HCEC 1CT (cell line): Measurements from ENCODE around the gene ADAT3.
"Not testable (repeated sequence)": the region's sequence is repeated elsewhere in the genome, so short reads cannot be mapped to it uniquely, and the experiment has no call there.

Experiments
- DNase-seq: peaks from one replicate; pipeline ENCODE4 v3.0.0-alpha.2; 2017

Gene ADAT3

GRCh38 chr19:1884291-1884718 is 20.9 kb upstream of the ADAT3 start:
- DNase-seq, result no peak

DNA sequence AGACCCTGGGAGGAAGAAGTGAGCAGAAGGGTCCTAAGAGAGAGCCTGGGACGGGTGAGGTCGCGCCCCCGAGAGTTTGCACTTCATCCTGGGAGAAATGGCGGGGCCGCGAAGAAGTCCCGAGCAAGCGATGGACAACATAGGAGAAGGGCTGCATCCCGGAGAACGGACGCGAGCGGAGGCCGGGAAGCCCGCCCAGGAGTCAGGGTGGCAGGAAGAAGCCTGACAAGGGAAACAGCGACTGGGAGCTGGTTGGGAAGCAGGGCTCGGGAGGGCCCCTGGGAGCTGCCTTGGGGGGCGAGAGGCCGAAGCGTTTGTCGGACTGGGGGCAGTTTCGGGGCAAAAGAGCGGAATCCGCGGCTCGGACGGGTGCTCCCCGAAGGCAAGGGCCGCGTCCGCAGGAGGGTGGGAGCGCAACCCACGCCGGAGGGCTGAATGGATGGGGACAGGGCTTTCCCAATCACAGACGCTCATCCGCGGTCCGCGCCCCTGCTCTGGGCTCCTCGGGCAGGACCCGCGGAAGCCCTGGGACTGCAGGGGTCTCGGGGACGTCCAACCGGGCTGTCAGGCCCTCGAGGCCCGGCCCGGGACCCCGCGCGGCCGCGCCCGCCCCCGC is 20.4 kb upstream of the ADAT3 start:
- DNase-seq, result peak; percentile 25

DNA sequence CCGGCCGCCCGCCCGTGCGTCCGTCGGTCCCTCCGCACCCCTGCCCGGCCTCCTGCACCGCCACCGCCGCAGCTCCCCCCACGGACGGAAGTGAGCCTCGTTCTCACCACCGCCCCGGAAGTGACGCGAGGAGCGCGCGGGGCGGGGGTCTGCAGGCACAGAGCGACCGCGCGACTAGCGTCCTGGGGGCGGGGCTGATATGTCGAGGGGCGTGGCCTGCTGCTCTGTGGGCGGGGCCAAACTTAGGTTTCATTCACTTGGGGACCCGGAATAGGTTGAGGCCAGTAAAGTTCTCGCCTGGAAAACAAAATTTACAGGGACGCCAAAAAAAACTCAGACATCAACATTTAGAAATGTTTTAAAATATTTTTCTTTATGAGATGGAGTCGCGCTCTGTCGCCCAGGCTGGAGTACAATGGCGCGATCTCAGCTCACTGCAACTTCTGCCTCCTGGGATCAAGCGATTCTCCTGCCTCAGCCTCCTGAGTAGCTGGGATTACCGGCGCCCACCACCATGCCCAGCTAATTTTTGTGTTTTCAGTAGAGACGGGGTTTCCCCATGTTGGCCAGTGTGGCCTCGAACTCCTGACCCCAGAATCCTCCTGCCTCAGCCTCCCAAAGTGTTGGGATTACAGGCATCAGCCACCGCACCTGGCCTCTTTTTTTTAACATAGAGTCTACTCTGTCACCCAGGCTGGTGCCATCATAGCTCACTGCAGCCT is 19.6 kb upstream of the ADAT3 start, which contains the start of gene ABHD17A:
TSS of gene ABHD17A (minus strand) at position 99 of the 722 bp plus-strand sequence. CDS start 3,930 bp downstream, outside the sequence.
- DNase-seq, result peak; percentile 88

DNA sequence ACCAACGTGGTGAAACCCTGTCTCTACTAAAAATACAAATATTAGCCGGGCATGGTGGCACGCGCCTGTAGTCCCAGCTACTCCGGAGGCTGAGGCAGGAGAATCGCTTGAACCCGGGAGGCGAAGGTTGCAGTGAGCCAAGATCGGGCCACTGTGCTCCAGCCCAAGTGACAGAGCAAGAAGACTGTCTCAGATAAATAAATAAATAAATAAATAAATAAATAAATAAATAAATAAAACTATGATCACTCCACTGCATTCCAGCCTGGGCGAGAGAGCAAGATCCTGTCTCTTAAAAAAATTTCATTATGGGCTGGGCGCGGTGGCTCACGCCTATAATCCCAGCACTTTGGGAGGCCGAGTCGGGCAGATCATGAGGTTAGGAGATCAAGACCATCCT is 18.8 kb upstream of the ADAT3 start:
- not testable (repeated sequence) for DNase-seq

DNA sequence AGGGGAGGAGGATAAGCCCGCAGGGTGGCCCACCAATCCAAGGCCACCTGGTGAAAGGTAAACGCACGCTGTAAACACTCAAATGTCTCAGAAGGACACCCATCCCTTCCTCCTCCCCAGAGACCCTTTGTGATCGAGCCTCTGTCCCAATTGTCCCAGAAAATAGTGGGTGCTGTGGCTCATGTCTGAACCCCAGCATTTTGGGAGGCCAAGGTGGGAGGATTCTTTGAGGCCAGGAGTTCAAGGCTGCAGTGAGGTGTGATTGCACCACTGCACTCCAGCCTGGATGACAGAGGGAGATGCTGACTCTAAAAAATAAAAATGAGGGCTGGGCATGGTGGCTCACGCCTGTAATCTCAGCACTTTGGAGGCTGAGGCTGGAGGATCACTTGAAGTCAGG is 16.8 kb upstream of the ADAT3 start:
- no peak for DNase-seq

DNA sequence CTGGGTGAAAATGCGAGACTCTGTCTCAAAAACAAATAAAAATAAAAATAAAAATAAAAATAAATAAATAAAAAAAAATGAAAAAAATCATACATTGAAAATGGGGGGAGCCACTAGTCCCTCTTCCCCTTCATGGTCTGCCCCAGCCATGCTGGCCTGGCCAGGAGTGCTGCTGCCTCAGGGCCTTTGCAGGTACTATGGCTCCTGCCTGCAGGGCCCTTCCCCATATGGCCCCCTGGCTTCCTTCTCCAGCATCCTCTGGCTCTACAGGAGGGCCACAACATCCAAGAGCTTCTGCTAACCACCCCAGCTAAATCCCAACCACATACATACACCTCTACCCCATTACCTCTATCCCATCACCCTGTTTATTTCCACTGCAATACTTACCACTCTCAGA is 15.3 kb upstream of the ADAT3 start:
- DNase-seq, result no peak

DNA sequence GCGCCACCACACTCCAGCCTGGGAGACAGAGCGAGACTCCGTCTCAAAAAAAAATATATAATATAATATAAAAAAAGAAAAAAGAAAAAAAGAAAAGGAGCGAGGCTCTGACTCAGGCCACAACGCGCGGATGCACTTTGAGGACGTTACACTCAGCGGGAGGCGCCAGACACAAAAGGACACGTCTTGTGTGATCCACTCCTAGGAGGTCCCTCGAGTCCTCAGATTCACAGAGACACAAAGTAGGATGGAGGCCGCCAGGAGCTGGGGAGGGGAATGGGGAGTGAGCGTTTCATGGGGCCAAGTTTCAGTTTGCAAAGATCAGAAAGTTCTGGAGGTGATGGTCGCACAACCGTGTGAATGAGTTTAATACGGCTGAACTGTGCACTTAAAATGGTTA is 11.4 kb upstream of the ADAT3 start:
- DNase-seq, result no peak

GRCh38 chr19:1896508-1896907 is 8.7 kb upstream of the ADAT3 start:
- no peak for DNase-seq

DNA sequence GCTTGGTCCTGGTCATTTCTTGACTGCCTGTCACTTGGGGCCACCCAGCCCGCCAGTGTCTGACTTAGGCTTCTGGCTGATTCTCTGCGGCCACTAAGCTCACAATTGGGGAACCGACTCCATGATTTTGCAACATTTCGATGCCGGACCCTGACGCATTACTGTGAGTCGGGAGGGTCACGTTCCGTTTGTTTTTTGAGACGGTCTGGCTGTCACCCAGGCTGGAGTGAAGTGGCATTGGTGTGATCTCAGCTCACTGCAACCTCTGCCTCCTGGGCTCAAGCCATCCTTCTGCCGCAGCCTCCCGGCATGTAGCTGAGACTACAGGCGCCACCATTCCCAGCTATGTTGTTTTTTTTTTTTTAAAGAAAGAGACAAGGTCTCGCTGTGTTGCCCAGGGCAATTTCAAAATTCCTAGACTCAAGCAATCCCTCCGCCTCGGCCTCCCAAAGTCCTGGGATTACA is 3.2 kb upstream of the ADAT3 start:
- DNase-seq, result no peak

- DNase-seq, result no peak
Observed at GRCh38 chr19:1902923-1903322, 2.3 kb upstream of the ADAT3 start.

GRCh38 chr19:1904860-1905109 is 414 bp upstream of the ADAT3 start:
- no peak for DNase-seq

GRCh38 chr19:1905863-1906375 is 720 bp downstream of the ADAT3 start:
- DNase-seq, result no peak

GRCh38 chr19:1906985-1907562 is 1.9 kb downstream of the ADAT3 start:
- no peak for DNase-seq

DNA sequence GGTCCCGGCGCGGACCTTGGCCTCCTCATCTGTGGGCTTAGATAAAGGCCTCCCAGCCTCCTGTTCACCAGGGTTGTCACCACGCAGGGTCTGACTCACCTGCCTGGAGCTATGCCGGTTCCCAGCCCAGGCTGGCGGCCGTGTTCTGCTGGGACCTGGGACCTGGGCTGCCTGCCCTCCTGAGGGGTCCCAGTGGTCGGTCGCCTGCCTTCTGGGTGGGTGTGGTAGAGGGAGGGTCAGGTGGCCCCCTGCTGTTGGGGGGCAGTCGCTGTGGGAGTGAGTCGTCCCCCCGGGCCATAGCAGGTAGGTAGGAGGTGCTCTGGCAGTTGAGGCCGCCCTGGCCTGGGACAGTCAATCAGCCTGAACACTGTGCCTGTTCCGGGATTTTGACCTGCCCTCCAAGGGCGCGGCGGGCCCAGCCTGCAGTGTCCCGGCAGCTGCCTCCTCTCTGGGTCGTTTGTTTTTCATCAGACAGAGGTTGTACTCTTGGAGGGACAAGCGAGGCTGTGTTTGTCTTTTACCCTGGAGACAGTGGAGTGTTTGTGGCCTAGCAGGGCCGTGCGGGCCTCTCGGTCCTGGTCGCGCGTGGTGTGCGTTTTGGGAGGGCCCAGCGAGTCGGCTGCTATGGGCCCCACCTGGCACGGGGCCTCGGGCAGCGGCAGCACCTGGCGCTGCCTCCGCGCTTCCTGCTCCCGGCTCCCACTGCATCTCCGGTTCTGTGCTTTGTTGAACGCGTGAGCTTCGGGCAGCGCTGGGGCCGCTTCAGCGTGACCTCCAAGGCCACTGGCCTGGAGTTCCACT is 2.6 kb downstream of the ADAT3 start:
- no peak for DNase-seq

- DNase-seq, result no peak
Observed at GRCh38 chr19:1908364-1908678, 3.1 kb downstream of the ADAT3 start.

GRCh38 chr19:1909761-1910080 is 4.5 kb downstream of the ADAT3 start:
- no peak for DNase-seq

DNA sequence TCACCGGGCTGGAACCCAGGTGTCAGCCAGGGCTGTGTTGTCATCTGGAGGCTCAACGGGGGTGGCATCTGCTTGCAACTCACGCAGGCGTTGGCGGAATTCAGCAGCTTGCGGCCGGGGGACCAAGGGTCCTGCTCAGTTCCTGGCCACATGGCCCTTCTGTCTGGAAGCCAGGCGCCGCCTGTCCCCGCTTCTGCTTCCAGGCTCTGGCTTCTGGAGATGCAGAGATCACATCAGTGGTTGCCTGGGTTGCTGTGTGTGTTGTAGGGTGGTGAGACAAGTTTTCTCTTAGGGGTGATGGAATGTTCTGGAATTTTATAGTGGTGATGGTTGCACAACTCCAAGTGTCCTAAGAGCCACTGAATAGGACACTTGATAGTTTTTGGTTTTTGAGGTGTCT is 5.0 kb downstream of the ADAT3 start:
- no peak for DNase-seq

DNA sequence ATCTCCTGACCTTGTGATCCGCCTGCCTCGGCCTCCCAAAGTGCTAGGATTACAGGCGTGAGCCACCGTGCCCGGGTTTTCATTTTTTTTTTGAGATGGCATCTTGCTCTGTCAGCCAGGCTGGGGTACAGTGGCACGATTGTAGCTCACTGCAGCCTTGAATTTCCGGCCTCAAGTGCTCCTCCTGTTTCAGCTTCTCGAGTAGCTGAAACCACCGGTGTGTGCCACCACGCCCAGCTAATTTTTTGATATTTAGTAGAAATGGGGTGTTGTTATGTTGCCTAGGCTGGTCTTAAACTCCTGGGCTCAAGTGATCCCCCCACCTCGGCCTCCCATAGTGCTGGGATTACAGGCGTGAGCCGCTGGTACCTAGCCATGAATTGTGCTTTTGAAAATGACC is 5.9 kb downstream of the ADAT3 start:
- DNase-seq, result no peak

DNA sequence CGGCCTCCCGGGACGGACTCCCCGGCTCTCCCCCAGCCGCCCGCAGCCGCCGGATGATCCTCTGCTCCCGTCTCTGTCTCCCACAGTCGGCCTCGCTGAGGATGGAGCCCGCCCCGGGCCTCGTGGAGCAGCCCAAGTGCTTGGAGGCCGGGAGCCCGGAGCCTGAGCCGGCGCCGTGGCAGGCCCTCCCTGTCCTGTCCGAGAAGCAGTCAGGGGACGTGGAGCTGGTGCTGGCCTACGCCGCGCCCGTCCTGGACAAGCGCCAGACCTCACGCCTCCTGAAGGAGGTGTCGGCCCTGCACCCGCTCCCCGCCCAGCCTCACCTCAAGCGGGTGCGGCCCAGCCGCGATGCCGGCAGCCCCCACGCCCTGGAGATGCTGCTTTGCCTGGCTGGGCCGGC is 6.8 kb downstream of the ADAT3 start:
- DNase-seq, result no peak

GRCh38 chr19:1912760-1913505 is 7.7 kb downstream of the ADAT3 start:
- DNase-seq, result no peak

DNA sequence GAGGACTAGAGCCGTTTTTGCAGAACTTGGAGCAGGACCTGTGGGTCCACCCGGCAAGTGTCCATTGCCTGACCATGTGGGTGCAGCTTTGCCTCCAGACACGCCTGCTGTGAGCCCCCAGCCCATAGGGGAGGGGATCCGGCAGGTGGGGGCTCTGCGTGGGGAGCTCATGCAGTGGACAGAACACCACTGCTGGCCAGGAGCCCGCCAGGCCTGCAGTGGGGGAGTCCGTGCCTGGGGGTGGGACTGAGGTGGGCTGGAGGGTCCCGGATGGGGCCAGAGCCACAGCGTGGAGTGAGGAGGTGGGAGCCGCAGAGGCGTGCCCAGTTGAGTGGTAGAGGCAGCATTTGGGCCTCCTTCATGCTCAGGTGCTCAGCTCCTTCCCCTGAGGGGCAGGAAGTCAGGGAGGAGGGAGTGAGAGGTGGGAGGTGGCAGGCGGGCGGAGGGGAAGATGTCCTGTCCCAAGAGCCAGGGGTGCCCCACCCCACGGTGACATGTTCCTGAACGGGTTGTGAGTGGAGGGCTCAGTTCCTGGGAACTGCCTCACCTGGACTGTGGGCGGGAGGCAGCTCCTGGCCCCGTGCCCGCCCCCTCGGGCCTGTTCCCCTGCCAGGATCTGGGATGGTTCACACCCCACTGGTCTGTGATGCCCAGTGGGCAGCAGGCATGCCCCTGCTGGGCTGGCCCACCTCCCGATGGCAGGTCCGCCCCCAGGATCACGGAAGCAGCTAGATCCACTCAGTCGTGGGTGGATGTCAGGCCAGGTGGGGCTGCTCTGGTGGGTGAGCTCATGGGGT is 8.8 kb downstream of the ADAT3 start:
- DNase-seq, result no peak

DNA sequence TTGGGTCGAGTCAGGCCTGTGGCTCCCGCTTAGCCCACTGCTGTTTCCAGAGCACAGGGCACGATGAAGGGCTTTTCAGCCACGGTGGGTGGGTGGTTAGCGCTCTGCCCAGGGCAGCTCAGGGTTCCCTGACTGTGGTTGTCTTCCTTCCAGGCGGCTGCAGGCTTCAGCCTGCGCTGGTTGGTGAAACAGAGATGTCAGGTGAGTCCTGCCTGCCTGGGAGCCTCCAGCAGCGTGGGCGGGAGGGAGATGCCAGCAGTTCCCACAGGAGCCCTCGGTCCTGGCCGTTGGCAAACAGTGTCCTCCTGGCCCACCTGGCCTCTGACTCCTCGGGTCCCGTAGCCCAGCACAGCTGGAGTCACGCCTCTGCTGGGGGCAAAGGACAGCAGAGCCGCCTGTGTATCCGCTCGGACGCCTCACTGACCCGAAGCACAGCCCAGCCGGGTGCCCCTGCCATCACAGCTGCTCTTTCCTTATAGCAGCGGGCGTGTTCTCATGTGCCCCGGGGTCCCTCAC is 9.7 kb downstream of the ADAT3 start:
- no peak for DNase-seq
